ENCODE results near the gene ERBB2.
"Not testable (repeated sequence)": the region's sequence is repeated elsewhere in the genome, so short reads cannot be mapped to it uniquely, and the experiment has no call there.

The ERBB2 gene

DNA sequence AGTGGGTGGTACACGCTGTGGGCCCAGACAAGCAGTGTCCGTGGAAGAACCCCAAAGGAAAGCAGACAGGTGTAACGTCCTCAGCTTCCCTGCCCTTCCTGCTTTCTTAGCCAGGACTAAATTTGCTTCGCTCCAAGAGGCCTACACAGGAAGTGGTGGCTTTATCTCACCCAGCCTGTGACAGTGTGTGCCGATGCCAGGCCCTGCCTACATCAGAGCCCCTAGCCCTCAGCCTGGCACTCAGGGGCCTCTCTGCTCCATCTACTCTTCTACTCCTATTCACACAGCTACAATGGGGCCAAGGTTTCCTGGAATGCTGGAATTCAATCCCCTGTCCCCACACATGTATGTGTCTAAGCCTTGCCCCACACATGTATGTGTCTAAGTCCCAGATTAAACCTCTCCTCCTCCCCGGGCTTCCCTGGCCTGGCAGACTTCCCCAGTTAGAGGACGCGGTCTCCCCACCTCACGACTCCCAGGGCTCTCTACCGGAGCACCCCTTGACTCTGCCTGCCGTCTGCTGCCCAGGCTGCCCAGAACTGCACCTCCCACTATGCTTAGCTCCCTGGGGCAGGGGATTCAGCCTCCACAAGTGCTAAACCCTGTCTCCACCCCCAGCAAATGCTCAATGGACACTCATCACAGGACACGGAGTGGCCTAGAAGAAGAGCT lies 20.2 kb upstream of the ERBB2 start:
- DNase-seq = no peak

- DNase-seq = no peak
Measured at GRCh38 chr17:39683295-39683939, 16.4 kb upstream of the ERBB2 start.

DNA sequence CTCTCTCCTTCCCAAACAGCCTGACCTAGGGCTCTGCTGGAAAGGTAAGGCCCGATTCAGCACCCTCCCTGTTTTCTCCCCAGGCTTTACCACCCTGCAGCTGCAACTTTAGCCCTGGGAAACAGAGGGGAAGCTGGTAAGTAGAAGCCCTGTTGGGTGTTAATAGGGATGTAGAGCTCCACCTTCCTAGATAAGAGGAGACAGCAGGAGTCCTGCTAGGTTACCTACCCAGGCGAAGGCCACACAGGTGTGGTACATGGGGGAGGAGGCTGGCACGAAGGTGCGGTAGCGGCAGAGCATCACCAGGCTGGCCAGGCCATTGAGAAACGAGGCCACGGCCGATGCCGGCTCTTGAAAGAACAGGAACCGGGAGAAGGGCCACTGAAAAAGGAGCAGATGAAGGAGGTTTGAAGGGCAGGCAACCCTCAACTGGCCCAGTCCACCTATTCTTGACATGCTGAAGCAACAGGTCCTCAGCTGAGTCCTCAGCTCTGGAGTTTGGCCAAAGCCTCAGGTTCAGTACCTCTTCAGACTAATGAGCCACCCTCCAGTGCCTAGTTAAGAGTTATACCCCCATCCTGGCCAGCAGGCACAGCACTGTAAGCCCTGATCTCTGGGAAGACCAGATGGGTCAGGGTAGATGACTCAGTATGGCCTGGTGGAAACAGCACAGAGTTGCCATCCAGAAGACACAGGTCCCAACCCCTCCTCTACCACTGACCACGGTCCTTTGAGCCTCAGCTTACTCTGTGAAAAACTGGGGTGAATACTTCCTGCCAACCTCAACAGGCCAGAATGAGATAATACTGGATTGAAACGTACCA lies 15.3 kb upstream of the ERBB2 start:
- no peak for DNase-seq

GRCh38 chr17:39687101-39687545 lies 12.7 kb upstream of the ERBB2 start:
- no peak for DNase-seq

DNA sequence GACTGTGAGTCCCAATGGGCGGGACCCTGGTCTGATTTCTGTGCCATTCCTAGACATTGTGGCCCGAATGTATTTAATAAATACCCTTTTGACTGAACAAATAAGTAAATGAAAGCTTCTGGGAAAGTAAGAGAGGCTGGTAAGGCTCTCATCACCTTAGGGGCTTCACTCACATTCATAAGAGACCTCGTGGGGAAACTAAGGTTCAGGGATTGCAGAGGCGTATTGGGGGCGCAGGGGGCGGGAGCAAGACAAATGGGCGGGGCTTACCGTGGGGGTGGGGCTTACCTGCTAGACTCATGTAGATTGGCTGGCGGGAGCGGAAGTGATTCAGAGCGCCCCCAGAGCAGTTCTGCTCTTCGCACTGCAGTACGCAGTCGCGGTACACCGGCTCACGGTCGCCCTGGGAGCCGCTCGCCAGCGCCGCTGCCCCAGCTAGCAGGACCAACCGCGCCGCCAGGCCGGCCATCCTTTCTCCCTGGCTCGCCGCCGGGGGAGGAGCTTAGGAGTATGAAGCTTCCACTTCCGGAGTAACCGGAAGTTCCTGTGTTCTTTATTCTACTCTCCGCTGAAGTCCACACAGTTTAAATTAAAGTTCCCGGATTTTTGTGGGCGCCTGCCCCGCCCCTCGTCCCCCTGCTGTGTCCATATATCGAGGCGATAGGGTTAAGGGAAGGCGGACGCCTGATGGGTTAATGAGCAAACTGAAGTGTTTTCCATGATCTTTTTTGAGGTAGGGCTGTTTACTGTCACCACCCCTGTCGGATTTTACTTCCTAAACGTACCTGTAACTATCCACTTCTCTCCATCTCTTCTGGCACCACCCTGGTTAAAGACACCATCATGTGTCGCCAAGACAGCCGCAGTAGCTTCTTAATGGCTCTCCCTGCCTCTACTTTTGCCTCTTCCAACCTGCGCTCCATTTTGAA lies 12.1 kb upstream of the ERBB2 start, which contains the start of gene PGAP3:
PGAP3 (minus strand) TSS at position 512 of the 929 bp plus-strand sequence; CDS start at position 469, 43 bp downstream.
- DNase-seq = peak; percentile 96

GRCh38 chr17:39688475-39688835 lies 11.4 kb upstream of the ERBB2 start:
- DNase-seq = no peak

- no peak for DNase-seq
Measured at GRCh38 chr17:39688945-39689344, 10.9 kb upstream of the ERBB2 start.

DNA sequence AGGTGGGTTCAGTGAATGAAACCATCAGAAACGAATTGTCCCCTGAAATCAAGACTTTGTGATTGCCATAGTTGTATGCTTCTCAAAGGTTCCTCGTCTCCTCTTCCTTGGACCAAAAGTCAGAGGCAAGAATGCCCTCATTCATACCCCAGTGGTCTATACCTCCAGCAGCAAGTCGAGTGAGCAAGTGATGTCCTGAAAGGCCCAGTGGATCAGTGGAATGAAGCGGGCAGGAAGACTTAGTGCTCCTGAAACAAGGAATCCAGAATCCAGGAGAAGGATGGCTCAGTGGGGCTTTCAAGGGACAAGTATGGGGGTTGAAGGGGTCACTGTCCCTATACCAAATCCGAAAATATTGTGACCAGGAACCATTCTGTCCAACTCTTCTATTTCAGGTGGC lies 5.3 kb upstream of the ERBB2 start:
- DNase-seq = no peak

DNA sequence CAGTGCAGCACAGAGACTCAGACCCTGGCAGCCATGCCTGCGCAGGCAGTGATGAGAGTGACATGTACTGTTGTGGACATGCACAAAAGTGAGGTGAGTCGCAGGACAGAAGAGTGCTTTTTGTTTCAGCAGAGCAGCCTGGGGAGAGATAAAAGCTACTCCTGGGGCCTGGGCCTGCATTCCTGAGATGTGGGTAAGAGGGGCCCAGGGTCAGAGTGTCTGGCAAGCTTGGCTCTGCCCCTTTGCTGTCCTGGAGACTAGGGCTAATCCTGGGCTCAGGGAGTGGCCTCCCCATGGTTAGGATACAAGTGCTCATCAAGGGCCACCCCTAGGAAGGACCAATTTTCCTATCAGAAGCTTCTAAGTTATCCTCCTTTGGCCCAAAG lies 4.8 kb upstream of the ERBB2 start:
- DNase-seq = no peak

DNA sequence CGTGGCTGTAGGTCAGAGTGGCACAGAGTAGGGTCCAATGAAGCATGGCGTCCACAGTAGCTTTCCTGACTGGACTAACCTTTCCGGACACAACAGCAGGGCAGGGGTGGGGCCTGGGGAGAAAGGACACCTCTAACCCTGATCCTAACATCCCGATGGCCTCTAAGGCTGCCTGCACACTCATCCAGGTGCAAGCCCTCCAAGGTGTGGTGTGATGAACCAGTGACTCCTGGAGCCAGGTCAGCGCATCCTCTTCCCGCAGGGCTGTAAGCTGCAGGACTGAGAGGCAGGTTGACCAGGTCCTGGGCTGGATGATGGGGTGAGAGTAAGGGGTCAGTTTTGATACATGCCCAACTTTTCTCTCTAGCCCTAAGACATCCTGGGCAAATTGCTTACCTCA lies 3.1 kb upstream of the ERBB2 start:
- DNase-seq = no peak

- no peak for DNase-seq
Measured at GRCh38 chr17:39697961-39698360, 1.9 kb upstream of the ERBB2 start.

- DNase-seq = not testable (repeated sequence)
Measured at GRCh38 chr17:39699157-39699817, 577 bp upstream of the ERBB2 start.

DNA sequence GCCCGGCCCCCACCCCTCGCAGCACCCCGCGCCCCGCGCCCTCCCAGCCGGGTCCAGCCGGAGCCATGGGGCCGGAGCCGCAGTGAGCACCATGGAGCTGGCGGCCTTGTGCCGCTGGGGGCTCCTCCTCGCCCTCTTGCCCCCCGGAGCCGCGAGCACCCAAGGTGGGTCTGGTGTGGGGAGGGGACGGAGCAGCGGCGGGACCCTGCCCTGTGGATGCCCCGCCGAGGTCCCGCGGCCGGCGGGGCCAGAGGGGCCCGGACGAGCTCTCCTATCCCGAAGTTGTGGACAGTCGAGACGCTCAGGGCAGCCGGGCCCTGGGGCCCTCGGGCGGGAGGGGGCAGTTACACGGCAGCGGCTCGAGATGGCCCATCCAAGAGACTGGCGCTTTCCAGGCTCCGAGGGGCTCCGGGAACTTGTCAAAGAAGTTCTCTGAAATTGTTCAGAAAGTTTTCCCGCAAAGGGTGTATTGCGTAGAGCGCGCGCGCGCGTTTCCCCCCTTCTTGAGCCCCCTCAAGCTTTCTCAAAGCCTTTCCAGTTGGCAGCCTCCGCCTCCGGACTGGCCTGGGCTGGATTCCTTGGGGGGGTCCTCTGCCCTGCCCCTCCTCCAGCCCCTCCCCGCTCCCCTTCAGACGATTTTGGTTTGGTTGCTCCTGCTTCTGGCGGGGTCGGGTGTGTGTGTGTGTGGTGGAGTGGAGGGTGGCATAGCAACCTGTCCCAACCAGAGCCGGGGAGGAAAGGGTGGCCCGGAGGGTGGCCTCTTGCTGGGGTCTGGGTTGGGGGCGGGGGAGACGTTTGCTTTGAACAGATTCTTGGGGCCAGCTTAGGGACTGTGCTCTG lies 504 bp downstream of the ERBB2 start:
- DNase-seq = no peak

GRCh38 chr17:39701012-39701783 lies 1.3 kb downstream of the ERBB2 start:
- DNase-seq = no peak

GRCh38 chr17:39701784-39702422 lies 2.0 kb downstream of the ERBB2 start:
- no peak for DNase-seq

- DNase-seq = no peak
Measured at GRCh38 chr17:39702901-39703893, 3.3 kb downstream of the ERBB2 start.

GRCh38 chr17:39703913-39704312 lies 4.0 kb downstream of the ERBB2 start:
- DNase-seq = no peak

- DNase-seq = no peak
Measured at GRCh38 chr17:39704821-39705551, 5.1 kb downstream of the ERBB2 start.
